Fibroblast of skin of right quadriceps (primary cell): ENCODE data around the gene ACVR1.
A peak's percentile ranks its signal among the peaks of the same experiment; 100 is the strongest.
"Not testable (repeated sequence)": the region's sequence is repeated elsewhere in the genome, so short reads cannot be mapped to it uniquely, and the experiment has no call there.

Source experiments
- DNase-seq: peaks from one replicate; pipeline ENCODE4 v3.0.0-alpha.2; 2013

The ACVR1 gene

DNA sequence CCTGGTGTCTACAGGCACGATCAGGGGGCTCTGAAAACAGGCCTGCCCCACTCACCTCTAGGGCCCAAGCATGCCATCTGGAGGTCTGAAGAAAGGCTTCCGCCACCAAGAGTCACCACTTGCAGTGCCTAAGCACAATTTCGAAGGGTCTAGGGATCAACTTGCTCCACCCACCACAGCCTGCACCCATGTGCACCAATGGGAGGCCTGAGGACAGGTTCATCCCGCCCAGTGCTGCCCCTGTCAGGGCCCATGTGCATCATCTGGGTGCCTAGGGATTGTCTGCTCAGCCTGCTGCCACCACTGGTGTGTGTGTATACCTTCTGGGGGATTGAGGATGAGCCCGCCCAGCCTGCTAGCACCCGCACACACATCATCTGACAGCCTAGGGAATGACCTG lies 126.4 kb downstream of the ACVR1 start:
- DNase-seq = no peak

DNA sequence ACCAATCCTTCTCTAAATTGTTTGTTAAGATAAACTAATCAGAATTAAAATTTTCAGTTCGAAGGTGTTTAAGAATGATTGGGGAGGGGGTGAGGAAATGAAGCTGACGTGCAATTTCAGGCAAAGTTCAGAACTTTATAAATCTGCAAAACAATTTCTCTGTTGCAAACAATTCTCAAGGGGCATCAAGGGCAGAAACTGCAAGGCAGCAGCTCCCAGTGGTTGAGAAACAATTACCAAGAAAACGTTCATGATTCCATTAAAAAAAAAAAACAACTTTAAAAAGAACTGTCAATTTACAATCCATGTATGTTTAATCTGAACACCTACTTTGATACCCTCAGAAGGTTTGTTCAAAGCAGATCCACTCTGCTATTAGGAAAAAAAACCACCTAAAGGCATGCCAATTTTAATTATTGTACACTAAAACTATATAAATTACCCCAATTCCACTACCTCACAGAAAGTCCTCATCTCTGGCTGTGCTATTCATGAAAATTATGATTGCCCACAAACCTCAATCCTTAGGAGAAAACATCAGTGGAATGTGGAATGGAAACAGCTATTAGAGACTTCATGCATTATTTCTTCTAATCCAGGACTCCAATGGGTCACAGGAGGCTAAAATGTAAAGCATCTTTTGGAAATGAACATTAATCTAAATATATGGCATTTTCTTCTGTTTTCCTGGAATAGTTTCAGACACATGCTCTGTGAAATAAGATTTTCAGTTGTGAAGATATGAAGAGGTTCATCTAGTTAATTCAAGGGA lies 127.6 kb downstream of the ACVR1 start:
- peak; percentile 82 for DNase-seq

GRCh38 chr2:157747695-157748370 lies 128.3 kb downstream of the ACVR1 start:
- peak; percentile 89 for DNase-seq

- DNase-seq = no peak
Observed at GRCh38 chr2:157747280-157747679, 128.8 kb downstream of the ACVR1 start.

DNA sequence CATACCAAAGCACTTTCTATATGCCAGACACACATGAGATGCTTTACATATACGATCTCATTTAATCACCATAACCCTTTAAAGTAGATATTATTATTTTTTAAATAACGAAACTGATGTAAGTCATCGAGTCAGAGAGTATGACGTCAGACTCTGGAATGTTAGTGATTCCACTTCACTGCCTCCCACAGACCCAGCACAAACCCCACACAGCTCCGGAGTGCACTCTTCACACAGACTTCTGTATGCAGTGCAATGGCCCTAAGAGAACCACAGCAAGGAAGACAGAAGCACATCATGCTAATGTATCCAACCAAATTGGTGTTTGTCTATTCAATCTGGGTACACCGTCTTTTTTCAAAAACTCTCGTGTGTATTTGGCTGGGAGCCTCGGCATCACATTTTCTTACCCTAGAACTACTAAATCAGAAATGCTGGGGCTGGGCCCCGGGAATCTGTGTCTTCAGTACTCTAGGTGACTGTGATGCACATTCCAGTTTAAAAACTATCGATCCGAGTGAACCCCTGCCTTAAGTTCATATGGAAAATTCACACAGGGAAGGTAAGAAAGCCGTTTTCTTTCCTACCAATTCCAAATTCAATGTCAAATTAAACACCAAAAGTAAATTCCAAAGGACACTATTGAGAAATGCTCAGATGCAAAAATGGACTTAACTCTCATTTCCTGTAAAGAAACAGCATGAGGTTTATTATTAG lies 129.7 kb downstream of the ACVR1 start:
- peak; percentile 61 for DNase-seq

GRCh38 chr2:157744571-157745076 lies 131.5 kb downstream of the ACVR1 start:
- no peak for DNase-seq

DNA sequence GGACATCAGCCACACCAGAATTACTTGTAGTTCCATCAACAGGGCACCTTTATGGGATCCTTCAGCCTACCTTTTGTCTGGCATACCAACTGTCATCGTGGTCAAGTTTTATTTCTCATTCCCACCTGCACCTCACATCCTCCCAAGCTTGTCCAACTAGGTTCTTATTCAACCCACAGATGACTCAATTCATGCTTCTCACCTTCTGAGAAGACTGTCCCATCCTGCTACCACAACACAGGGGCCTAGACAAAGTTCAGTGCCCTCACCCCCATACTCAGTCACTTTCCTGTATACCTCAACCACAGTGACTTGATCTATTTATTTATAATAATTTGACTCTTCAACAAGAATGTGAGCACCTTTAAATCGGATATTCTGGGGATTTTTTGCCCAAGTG lies 133.1 kb downstream of the ACVR1 start:
- DNase-seq = no peak

DNA sequence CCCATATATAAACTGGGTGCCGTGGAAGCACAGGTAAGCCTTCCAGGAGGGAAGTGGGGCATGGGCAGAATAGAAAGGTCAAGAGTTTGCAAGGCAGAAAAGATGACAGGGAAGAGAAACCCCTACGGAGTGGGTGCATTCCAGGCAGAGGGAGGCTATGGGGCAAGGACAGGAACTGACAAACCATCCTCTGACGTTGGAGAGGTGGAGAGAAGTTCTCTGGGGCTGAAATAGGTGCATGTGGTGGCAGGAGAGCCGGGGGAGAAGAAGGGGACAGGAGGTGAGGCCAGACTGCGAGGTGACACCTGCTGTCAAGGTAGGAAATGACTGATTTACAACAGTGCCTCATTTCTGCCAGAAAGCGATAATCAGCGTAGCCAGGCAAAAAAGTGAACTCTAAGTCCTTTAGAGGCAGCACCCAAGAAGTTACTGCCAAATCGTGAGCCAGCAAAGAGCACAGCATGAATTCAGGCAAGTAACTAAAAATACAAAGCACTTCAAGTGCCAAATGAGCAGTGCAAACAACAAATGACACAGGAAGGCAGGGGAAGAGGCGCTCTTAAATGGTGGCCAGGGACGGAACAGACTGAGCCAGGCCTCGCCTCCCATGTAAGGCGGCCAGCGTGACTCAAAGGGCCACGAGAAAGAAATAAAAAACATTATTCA lies 134.2 kb downstream of the ACVR1 start:
- DNase-seq = no peak

- no peak for DNase-seq
Observed at GRCh38 chr2:157737656-157738055, 138.5 kb downstream of the ACVR1 start.

- no peak for DNase-seq
Observed at GRCh38 chr2:157735532-157735931, 140.6 kb downstream of the ACVR1 start.

DNA sequence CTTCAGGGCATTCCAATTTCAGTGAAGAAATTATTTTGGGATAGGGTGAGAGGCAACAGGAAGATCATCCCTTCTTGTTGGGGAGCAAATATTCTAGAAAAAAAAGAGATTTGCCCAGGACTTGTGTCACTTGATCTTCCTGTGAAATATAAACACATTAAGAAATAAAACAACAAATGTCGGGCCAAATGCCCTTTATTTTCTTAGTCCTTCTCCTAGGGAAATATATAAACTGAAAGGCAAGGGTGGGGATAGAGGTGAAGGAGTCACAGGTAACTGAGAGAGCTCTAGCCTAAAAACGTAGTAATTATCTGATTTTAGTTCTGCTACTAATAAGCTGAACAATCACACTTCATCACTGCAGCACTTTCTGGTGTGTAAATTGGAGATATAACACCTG lies 142.9 kb downstream of the ACVR1 start:
- DNase-seq = no peak

DNA sequence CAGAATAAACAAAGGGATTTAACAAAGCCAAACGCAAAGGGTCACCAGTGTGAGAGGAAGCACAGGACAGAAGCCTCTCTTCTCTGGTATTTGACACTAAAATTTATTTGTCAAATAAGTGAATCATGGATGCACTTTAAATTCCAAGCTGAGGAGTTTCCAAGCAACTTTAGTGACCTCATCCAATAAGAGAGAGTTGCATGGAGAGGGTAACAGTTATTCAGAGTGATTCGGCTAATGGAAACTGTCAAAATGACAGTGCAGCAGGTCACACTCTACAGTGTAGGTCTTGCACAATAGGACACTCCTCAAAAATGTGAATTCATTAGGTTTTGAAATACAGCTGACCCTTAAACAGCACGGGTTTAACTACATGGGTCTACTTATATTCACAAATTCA lies 143.5 kb downstream of the ACVR1 start:
- peak; percentile 19 for DNase-seq

- DNase-seq = no peak
Observed at GRCh38 chr2:157727693-157728092, 148.4 kb downstream of the ACVR1 start.

DNA sequence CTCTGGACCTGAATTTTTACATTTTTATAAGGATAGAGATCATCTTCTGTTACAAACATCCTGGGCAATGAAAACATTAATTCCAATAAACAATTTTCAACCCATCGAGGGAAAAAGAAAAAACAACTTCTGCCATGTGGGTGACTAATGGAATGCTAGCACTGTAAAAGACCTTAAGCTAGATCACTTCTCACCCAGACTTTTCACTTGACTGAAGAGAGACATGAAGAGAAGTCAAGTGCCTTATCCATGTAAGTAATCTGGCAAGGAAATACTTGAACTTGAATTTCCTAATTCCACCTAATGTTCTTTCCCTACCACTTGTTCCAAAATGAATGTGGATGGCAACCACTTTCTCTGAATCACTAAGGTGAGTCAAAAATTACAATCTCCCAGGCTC lies 149.2 kb downstream of the ACVR1 start:
- DNase-seq = no peak

- DNase-seq = no peak
Observed at GRCh38 chr2:157725846-157726245, 150.3 kb downstream of the ACVR1 start.

- DNase-seq = peak; percentile 6
Observed at GRCh38 chr2:157722580-157723234, 153.4 kb downstream of the ACVR1 start.

DNA sequence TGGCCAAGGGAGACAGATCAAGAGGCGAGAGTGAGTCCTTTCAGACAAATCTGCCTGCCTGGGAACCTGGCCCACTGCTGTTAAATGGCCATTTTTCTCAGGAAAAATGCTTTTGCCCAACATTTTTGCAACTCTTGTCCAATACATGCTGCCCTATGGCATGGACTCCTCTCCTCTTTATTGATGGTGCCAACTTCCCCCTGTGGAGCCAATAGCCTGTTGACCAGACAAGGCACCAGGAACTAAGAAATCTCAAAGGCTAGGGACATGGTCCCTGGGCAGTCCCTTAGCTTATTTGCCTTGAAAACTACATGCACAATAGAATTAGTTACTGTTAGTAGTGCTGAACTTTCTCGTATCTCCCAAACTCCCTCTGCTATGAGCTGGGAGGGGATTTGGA lies 155.6 kb downstream of the ACVR1 start:
- no peak for DNase-seq

DNA sequence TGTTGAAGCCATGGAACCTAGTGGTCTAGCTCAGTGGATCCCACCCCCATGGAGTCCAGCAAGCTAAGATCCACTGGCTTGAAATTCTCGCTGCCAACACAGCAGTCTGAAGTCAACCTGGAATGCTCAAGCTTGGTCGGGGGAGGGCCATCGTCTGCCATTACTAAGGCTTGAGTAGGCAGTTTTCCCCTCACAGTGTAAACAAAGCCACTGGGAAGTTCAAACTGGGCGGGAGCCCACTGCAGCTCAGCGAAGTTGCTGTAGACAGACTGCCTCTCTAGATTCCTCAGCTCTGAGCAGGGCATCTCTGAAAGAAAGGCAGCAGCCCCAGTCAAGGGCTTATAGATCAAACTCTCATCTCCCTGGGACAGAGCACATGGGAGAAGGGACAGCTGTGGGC lies 171.5 kb downstream of the ACVR1 start:
- DNase-seq = peak; percentile 17

GRCh38 chr2:157704148-157704547 lies 172.0 kb downstream of the ACVR1 start:
- DNase-seq = not testable (repeated sequence)

GRCh38 chr2:157699806-157700205 lies 176.3 kb downstream of the ACVR1 start:
- DNase-seq = no peak

- DNase-seq = no peak
Observed at GRCh38 chr2:157699009-157699408, 177.1 kb downstream of the ACVR1 start.

- peak; percentile 83 for DNase-seq
Observed at GRCh38 chr2:157698430-157698829, 177.7 kb downstream of the ACVR1 start.

- peak; percentile 52 for DNase-seq
Observed at GRCh38 chr2:157696036-157696435, 180.1 kb downstream of the ACVR1 start.
